ENCODE measurements around the gene PLEKHA1. TPM values are rescaled to one million over a fixed set of nuclear protein-coding genes. Genes with fewer than 3 reads are reported as not detected.

Gene PLEKHA1
- total and polyA plus RNA-seq, 2 experiments from 2014 or later = 25.8 to 36.6 TPM

- Histone ChIP-seq H3K9me2 (ENCODE audit: insufficient read depth) (no peaks in the 10 kb centered on the region), H3K27ac (ENCODE audit: low read depth) (peak overlapping the region; percentile 78), H3K27me3 (ENCODE audit: insufficient read depth) (no peaks in the 10 kb centered on the region), H3K79me2 (replicated peaks; ENCODE audit: insufficient read depth) (no peaks in the 10 kb centered on the region), H3K4me1 (ENCODE audit: insufficient read depth) (peaks cover 48% of the 10 kb centered on the region), H3K4me3 (no peak overlapping the region), H3K36me3 (ENCODE audit: insufficient read depth) (no peaks in the 10 kb centered on the region), H2AFZ (peak overlapping the region; percentile 78), H3F3A (replicated peaks; ENCODE audit: low read depth) (0 out of 2 replicates have a peak, but pooled peaks cover 4% of the 10 kb centered on the region), H4K20me1 (replicated peaks; ENCODE audit: insufficient read depth) (no peaks in the 10 kb centered on the region; the same call in 1 of the 2 replicates), H3K4me2 (peak overlapping the region; percentile 65)
- TF ChIP-seq EZH2 (IDR thresholded peaks at IDR 0.05; ENCODE audit: low read depth, unreplicated experiment) = no peak
- no peak for TF ChIP-seq POLR2AphosphoS5 (IDR thresholded peaks at IDR 0.05; ENCODE audit: low read depth)
- TF ChIP-seq ZNF331 (CRISPR knock-in tag; IDR thresholded peaks at IDR 0.05; ENCODE audit: low read depth) = no peak
- TF ChIP-seq CTCF (conservative IDR thresholded peaks at IDR 0.05; ENCODE audit: low read depth in 2 of 2) = no peak
- TF ChIP-seq STAT1 (IDR thresholded peaks at IDR 0.05; ENCODE audit: unreplicated experiment) = no peak
- no peak for TF ChIP-seq CREB1 (CRISPR knock-in tag; IDR thresholded peaks at IDR 0.05; ENCODE audit: low read depth)
- no peak for TF ChIP-seq ETS1 (IDR thresholded peaks at IDR 0.05)
- no peak for TF ChIP-seq REST (IDR thresholded peaks at IDR 0.05; ENCODE audit: unreplicated experiment)
- no peak for TF ChIP-seq JUNB (IDR thresholded peaks at IDR 0.05; ENCODE audit: unreplicated experiment)
- no peak for TF ChIP-seq ZNF114 (CRISPR knock-in tag; IDR thresholded peaks at IDR 0.05)
- no peak for TF ChIP-seq ZNF462 (CRISPR knock-in tag; IDR thresholded peaks at IDR 0.05)
- no peak for TF ChIP-seq NANOG (IDR thresholded peaks at IDR 0.05; ENCODE audit: borderline replicate concordance)
- no peak for TF ChIP-seq EZH2phosphoT487 (IDR thresholded peaks at IDR 0.05; ENCODE audit: unreplicated experiment)
- no peaks in the 10 kb centered on the region; the same call in 1 of the 3 replicates for H3K9me3 Mint-ChIP-seq
- peak; percentile 66 for DNase-seq (ENCODE audit: low spot score)
- H3K36me3 Mint-ChIP-seq (ENCODE audit: low read depth) = peaks cover 3% of the 10 kb centered on the region; the same call in 1 of the 3 replicates
- H3K27ac Mint-ChIP-seq = peak overlapping the region; percentile 40
- H3K27me3 Mint-ChIP-seq (ENCODE audit: insufficient read depth, low read depth, poor library complexity) = peaks cover 9% of the 10 kb centered on the region
- H3K4me1 Mint-ChIP-seq = peaks cover 57% of the 10 kb centered on the region
- H3K4me3 Mint-ChIP-seq = peak overlapping the region; percentile 18; the same call in 1 of the 3 replicates
- ATAC-seq = peak; percentile 64
These were observed 101.3 kb downstream of the PLEKHA1 start for GRCh38 chr10:122475591-122476332.
